SK-N-MC (cell line): ENCODE data around the gene CFDP1.

Source experiments
- EZH2 ChIP-seq: fragments of 200-600 bp; sonication (generic); IDR thresholded peaks from one replicate; pipeline ENCODE4 v1.6.1; 2017; ENCODE audit warnings: antibody characterized with exemption
- FOXP2 ChIP-seq: optimal IDR thresholded peaks from 2 replicates; pipeline ENCODE3; 2011; ENCODE audit warnings: mild to moderate bottlenecking, moderate library complexity; ENCODE audit not compliant: insufficient read depth; ENCODE audit errors: extremely low read length, control extremely low read depth
- POLR2AphosphoS5 ChIP-seq: IDR thresholded peaks from 2 replicates; pipeline ENCODE4 v1.6.1; 2012; ENCODE audit warnings: mild to moderate bottlenecking, low read depth, low read length, borderline replicate concordance

DNA sequence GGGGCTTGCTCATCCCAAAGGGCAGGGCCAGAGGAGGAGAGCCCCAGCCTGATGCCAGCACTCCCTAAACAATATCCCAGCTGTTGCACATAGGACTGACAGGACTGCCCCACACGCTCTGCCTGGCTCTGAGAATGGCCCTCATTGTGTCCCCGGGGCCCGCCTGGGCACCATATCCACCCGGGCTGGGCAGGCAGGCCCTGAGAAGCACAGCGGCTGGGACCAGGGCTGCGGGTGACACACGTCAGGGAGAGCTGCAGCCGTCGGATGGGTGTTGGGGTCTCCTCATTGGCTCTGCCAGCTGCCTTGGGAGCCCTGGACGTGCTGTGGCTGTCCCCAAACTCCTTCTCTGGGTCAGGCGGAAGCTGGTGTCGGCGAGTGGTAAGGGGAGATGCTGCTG, 186.1 kb downstream of the CFDP1 start:
- TF ChIP-seq POLR2AphosphoS5 (no peak), EZH2 (no peak), FOXP2 (no peak)
